K562 (cell line): ENCODE results near the gene SLC6A6. TPM values are rescaled to one million over a fixed set of nuclear protein-coding genes. Genes with fewer than 3 reads are reported as not detected.
A peak's percentile ranks its signal among the peaks of the same experiment; 100 is the strongest.

ENCODE experiments used
- BCOR ChIP-seq: fragments of 450-650 bp; IDR thresholded peaks from 2 replicates; pipeline ENCODE4 v1.6.1; 2016
- CEBPG ChIP-seq, 3 experiments: fragments of 200-800 bp in 1 of 3; sonication (Bioruptor generic) in 1 of 3; sonication (generic) in 1 of 3; formaldehyde crosslinking in 1 of 3; IDR thresholded peaks in 2 of 3; conservative IDR thresholded peaks in 1 of 3; 2 replicates each; pipeline versions ENCODE4 v1.6.1 to v1.8.0; 2016 to 2022; ENCODE audit warnings: missing compliant biosample characterization in 2 of 3, missing genetic modification characterization in 2 of 3, mild to moderate bottlenecking in 1 of 3, missing genetic modification reagents in 1 of 3
- ETS2 ChIP-seq: IDR thresholded peaks from 2 replicates; pipeline ENCODE4 v1.6.1; 2016; ENCODE audit warnings: borderline replicate concordance, missing genetic modification characterization, mild to moderate bottlenecking, moderate library complexity, missing compliant biosample characterization; ENCODE audit not compliant: poor library complexity, severe bottlenecking
- PHB2 ChIP-seq: fragments of 450-650 bp; IDR thresholded peaks from 2 replicates; pipeline ENCODE4 v1.6.1; 2017; ENCODE audit warnings: low read depth
- RCOR1 ChIP-seq, 2 experiments: IDR thresholded peaks; 2 replicates each; pipeline ENCODE4 v1.6.1; 2012; ENCODE audit warnings: low read depth in 2 of 2, low read length in 2 of 2, borderline replicate concordance in 1 of 2, improper control_type of control experiment in 1 of 2
- ZBTB40 ChIP-seq, 2 experiments: fragments of 450-650 bp in 1 of 2; sonication (generic) in 1 of 2; formaldehyde crosslinking in 1 of 2; IDR thresholded peaks; 2 replicates each; pipeline versions ENCODE4 v1.7.1 to v1.9.0; 2016 to 2022; ENCODE audit warnings: inconsistent platforms in 1 of 2, mild to moderate bottlenecking in 1 of 2, missing genetic modification reagents in 1 of 2
- ZFP36 ChIP-seq: fragments of 150-350 bp; IDR thresholded peaks from 2 replicates; pipeline ENCODE4 v1.6.1; 2018; ENCODE audit warnings: low read length, low read depth; ENCODE audit not compliant: partially characterized antibody
- polyA plus RNA-seq, 8 experiments: library from polyadenylated mRNA; depleted of rRNA in 4 of 8; stranded (reverse) in 5 of 8; unstranded in 3 of 8; fragments of >200 nt; fragmentation: Nextera tagmentation in 2 of 8; fragmentation: Illumina TruSeq in 1 of 8; extraction: Ambion mirVana in 2 of 8; extraction: Trizol in 1 of 8; gene quantifications; 2 replicates each; pipeline versions ENCODE4 v1.2.1 to v1.2.3, GENCODE V29; 2011 to 2014; ENCODE audit warnings: inconsistent platforms in 1 of 8, missing spikeins in 1 of 8
- total RNA-seq, 7 experiments: library from RNA; depleted of rRNA in 6 of 7; stranded (reverse); fragments of >200 nt in 6 of 7; fragmentation: Illumina TruSeq in 2 of 7; extraction: Trizol in 2 of 7; gene quantifications; 2 replicates each; pipeline versions ENCODE4 v1.2.1 to v1.2.3, GENCODE V29; 2011 to 2021; ENCODE audit warnings: low replicate concordance in 1 of 7
- TF ChIP-seq, protein P1 (sequence below): sonication (generic); formaldehyde crosslinking; IDR thresholded peaks from 2 replicates; pipeline ENCODE4 v1.8.0; 2022; ENCODE audit warnings: mild to moderate bottlenecking, missing genetic modification reagents, borderline replicate concordance
- TF ChIP-seq, protein P2 (sequence below): fragments of 250-450 bp; sonication (Bioruptor Pico); IDR thresholded peaks from 2 replicates; pipeline ENCODE4 v1.4.0; 2020; ENCODE audit warnings: mild to moderate bottlenecking

The SLC6A6 gene
- total and polyA plus RNA-seq, 9 of the 15 experiments (the other 6 are each of a cell fraction or from before 2014, with no cell fraction given), result 12.3 to 203 (median 93.2) TPM

DNA sequence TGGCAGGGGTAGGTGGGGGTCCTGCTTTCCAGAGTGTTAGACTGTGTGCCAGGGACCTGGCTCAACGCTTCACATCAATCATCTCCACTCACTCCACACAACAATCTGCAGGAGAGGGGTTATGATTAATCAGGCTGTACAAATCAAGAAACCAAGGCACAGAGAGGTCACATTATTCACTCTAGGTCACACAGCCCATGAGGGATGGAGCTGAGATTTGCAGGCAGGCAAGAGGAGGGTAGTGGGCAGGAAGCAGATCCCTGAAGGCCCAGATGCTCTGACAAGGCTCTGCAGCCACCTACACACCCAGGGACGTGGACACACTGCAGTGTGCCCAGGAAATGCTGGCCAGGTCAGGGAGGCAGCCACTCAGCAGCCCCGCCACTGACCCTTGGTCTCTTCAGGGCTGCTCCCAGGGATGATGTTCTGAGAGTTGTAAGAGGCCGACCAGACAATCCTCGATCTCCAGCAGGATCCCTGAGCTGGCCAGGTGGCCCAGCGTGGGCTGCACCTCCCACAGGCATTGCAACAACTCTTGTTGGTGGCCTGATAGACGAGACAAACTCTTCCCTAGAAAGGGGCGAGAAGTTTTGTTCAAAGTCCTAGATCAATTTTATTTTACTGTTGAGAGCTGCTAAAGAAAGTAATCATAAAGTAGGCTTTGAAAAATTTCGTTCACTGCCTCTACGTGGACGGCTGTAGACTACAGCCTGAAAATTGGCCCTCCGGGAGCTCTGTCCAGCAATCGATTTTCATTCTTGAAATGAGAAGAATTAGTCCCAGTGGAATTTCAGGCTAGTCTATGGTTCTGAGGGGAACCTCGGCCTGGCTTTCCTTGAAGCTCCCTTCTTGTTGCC, 4.2 kb upstream of the SLC6A6 start (continued):
- TF ChIP-seq ETS2 (tag) (no peak), ZFP36 (peak; percentile 79), PHB2 (no peak), RCOR1 (IDR thresholded peaks at IDR 0.05; ENCODE audit: borderline replicate concordance in 1 of 2, low read depth in 2 of 2, low read length in 2 of 2) (peak in 1 of 2 experiments; percentile 38; a peak in 1 of 4 replicates), ZBTB40 (IDR thresholded peaks at IDR 0.05) (no peak), ZBTB40 (CRISPR knock-in tag; IDR thresholded peaks at IDR 0.05) (no peak), CEBPG (CRISPR knock-in tag; IDR thresholded peaks at IDR 0.05) (no peak), CEBPG (tag; conservative IDR thresholded peaks at IDR 0.05 in 1 of 2, IDR thresholded peaks at IDR 0.05 in 1 of 2) (no peak), BCOR (peak; percentile 72)
- TF ChIP-seq, protein P1, sequence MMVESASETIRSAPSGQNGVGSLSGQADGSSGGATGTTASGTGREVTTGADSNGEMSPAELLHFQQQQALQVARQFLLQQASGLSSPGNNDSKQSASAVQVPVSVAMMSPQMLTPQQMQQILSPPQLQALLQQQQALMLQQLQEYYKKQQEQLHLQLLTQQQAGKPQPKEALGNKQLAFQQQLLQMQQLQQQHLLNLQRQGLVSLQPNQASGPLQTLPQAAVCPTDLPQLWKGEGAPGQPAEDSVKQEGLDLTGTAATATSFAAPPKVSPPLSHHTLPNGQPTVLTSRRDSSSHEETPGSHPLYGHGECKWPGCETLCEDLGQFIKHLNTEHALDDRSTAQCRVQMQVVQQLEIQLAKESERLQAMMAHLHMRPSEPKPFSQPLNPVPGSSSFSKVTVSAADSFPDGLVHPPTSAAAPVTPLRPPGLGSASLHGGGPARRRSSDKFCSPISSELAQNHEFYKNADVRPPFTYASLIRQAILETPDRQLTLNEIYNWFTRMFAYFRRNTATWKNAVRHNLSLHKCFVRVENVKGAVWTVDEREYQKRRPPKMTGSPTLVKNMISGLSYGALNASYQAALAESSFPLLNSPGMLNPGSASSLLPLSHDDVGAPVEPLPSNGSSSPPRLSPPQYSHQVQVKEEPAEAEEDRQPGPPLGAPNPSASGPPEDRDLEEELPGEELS (CRISPR knock-in tag), result 0 out of 2 replicates have a peak, but pooled peaks have one; percentile 31
- TF ChIP-seq, protein P2, sequence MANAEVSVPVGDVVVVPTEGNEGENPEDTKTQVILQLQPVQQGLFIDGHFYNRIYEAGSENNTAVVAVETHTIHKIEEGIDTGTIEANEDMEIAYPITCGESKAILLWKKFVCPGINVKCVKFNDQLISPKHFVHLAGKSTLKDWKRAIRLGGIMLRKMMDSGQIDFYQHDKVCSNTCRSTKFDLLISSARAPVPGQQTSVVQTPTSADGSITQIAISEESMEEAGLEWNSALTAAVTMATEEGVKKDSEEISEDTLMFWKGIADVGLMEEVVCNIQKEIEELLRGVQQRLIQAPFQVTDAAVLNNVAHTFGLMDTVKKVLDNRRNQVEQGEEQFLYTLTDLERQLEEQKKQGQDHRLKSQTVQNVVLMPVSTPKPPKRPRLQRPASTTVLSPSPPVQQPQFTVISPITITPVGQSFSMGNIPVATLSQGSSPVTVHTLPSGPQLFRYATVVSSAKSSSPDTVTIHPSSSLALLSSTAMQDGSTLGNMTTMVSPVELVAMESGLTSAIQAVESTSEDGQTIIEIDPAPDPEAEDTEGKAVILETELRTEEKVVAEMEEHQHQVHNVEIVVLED, result no peak
